Fibroblast of lung (primary cell): ENCODE measurements around the gene ATP5PF.

Source experiments
- EZH2 ChIP-seq: IDR thresholded peaks from 2 replicates; pipeline ENCODE4 v1.5.1; 2012; ENCODE audit warnings: low read length, control low read depth, mild to moderate bottlenecking; ENCODE audit errors: missing control alignments
- TF ChIP-seq, protein P1 (sequence below), 2 donors: IDR thresholded peaks in 1 of 2; conservative IDR thresholded peaks in 1 of 2; 1 replicate in 1 of 2; 2 replicates in 1 of 2; pipeline ENCODE4 v1.5.1; 2011 to 2012; ENCODE audit warnings: low read length in 2 of 2, control low read depth in 1 of 2, inconsistent platforms in 1 of 2, low read depth in 1 of 2, mild to moderate bottlenecking in 1 of 2

DNA sequence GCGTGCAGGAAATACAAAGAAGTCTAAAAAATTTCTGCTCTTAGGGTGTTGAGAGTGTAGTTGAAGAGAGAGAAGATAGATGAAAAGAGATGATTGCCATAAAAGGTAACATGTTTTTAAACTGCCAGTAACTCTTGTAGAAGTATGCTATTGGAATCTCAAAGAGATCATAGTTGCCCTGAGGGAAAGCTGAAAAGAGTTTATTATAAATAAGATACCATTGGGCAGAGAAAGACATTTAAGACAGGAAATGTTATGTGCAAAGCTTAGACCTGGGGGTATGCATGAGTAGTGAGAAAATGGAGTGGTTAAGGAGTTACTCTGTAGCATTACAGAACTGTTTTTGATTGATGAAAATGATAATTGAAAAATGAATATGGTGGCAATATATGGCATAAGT is 17.7 kb upstream of the ATP5PF start:
- TF ChIP-seq, protein P1, sequence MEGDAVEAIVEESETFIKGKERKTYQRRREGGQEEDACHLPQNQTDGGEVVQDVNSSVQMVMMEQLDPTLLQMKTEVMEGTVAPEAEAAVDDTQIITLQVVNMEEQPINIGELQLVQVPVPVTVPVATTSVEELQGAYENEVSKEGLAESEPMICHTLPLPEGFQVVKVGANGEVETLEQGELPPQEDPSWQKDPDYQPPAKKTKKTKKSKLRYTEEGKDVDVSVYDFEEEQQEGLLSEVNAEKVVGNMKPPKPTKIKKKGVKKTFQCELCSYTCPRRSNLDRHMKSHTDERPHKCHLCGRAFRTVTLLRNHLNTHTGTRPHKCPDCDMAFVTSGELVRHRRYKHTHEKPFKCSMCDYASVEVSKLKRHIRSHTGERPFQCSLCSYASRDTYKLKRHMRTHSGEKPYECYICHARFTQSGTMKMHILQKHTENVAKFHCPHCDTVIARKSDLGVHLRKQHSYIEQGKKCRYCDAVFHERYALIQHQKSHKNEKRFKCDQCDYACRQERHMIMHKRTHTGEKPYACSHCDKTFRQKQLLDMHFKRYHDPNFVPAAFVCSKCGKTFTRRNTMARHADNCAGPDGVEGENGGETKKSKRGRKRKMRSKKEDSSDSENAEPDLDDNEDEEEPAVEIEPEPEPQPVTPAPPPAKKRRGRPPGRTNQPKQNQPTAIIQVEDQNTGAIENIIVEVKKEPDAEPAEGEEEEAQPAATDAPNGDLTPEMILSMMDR (conservative IDR thresholded peaks at IDR 0.05 in 1 of 2, IDR thresholded peaks at IDR 0.05 in 1 of 2; ENCODE audit: low read depth in 1 of 2, low read length in 2 of 2): no peak
- TF ChIP-seq EZH2: no peak
